Heart left ventricle (tissue), 13 donors: ENCODE data around the gene AIP.

Source experiments
- POLR2A ChIP-seq, 2 donors: fragments of 450-650 bp; IDR thresholded peaks; one replicate each; pipeline ENCODE4 v1.6.1; 2017; ENCODE audit warnings: antibody characterized with exemption in 2 of 2, mild to moderate bottlenecking in 2 of 2, moderate library complexity in 2 of 2
- TF ChIP-seq, protein P1 (sequence below), 12 donors: fragments of 200-600 bp; sonication (generic) in 4 of 12; IDR thresholded peaks; one replicate each; pipeline versions ENCODE4 v1.5.0 to v1.8.0; 2018 to 2022; ENCODE audit warnings: antibody characterized with exemption in 12 of 12, mild to moderate bottlenecking in 5 of 12
- donor health status: ischemic (EF 13 %, LVEDD 7.1; RV severe dilation, severe dysfunction).
- donor health status: DM: no; HTN: yes; CAD: no.
- donor health status: DM: no; HTN: no; CAD: no.
- donor health status: ischemic (EF 25% LVEDD 6.9; RV normal size, moderate dysfunction).
- donor health status: ischemic (EF 25% LVEDD 5.7; RV mildly dilated, moderate dysfunction).
- donor health status: ischemic (EF 35%, LVEDD 5.7; RV mildly dilated, moderate dysfunction).
- donor health status: nonischemic (EF 11% LVEDD 7.7; RV severe dilation, severe dysfunction).
- donor health status: DM: yes; HTN: yes; CAD: no.
- donor health status: PGD.
- donor health status: ischemic (EF 29% LVEDD 5.4; RV normal size, mild dysfunction).
- donor health status: nonischemic (EF 23%, LVEDD 6.1; RV moderate dilation, normal function).

DNA sequence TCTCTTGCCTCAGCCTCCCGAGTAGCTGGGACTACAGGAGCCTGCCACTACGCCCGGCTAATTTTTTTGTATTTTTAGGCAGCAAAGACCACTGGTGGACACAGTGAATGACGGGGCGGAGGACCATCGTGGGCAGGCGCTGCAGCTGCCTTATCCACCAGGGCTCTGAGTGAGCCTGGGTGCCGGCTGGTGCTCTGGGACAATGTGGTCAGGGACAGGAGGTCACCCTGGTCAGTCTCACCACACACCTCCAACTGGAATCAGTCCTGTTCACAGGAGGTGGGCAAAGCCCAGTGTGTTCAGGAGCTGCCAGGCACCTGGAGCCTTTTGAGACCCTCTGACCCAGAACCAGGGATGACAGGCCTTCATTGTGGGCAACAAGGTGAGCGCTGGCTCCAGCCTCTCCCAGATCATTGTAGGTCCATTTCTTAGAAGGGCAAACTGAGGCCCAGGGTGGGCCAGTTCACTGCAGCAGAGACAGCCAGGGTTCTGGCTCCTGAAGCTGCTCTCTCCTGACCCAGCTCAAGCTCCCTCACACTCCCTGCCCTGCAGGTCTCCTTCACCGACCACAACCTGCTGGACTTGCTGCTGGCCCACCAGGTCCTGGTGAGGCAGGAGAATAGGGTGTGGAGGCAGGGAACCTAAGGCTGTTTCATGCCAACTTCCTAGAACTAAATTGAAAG, 56.1 kb downstream of the AIP start:
- no peak for TF ChIP-seq POLR2A (IDR thresholded peaks at IDR 0.05)
- TF ChIP-seq, protein P1, sequence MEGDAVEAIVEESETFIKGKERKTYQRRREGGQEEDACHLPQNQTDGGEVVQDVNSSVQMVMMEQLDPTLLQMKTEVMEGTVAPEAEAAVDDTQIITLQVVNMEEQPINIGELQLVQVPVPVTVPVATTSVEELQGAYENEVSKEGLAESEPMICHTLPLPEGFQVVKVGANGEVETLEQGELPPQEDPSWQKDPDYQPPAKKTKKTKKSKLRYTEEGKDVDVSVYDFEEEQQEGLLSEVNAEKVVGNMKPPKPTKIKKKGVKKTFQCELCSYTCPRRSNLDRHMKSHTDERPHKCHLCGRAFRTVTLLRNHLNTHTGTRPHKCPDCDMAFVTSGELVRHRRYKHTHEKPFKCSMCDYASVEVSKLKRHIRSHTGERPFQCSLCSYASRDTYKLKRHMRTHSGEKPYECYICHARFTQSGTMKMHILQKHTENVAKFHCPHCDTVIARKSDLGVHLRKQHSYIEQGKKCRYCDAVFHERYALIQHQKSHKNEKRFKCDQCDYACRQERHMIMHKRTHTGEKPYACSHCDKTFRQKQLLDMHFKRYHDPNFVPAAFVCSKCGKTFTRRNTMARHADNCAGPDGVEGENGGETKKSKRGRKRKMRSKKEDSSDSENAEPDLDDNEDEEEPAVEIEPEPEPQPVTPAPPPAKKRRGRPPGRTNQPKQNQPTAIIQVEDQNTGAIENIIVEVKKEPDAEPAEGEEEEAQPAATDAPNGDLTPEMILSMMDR (IDR thresholded peaks at IDR 0.05), result no peak
